Measurements from ENCODE around the gene TCF3. TPM values are rescaled to one million over a fixed set of nuclear protein-coding genes. Genes with fewer than 3 reads are reported as not detected.

The TCF3 gene
- total RNA-seq, 1 experiment from 2014 or later, result 91.5 TPM

DNA sequence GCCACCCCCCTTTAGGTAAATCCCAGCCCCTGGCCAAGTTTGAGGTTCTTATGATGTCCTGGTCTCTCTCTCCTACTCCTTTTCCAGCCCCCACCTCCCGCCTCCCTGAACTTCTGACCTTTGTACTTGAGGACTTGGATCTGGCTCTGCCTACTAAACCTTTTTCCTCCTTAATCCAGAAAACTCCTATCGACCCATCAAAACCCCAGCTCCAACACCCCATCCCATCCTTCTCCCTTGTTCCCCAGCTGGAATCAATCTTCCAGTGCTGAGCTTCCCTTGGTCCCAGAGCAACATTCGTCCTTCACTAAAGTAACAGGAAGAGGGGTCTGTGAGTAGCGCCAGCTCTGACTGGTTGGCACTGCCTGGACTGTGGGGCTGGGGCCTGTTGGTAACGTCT is 29.9 kb downstream of the TCF3 start:
- no peak overlapping the region for H3K4me2 ChIP-seq (ENCODE audit: low read depth, low read length, poor library complexity, severe bottlenecking)
- no peak overlapping the region for H3K27ac ChIP-seq (ENCODE audit: low read length)
- no peak for DNase-seq
- H3K36me3 ChIP-seq (ENCODE audit: insufficient read depth, low read length), result peaks cover 9% of the 10 kb centered on the region
- H4K20me1 ChIP-seq (ENCODE audit: insufficient read depth, low read depth, low read length), result peaks cover 21% of the 10 kb centered on the region
- H3K4me3 ChIP-seq (ENCODE audit: low read length), result no peak overlapping the region
- no peaks in the 10 kb centered on the region for H3K9me2 ChIP-seq (replicated peaks; ENCODE audit: insufficient read depth, low read length)
- no peak overlapping the region for H3K9ac ChIP-seq (ENCODE audit: low read length)
- H2AFZ ChIP-seq (ENCODE audit: low read length), result no peak overlapping the region
- peaks cover 60% of the 10 kb centered on the region for H3K4me1 ChIP-seq (ENCODE audit: low read length)
- no peaks in the 10 kb centered on the region for H3K9me3 ChIP-seq (ENCODE audit: low read length)
- peaks cover 4% of the 10 kb centered on the region; the same call in 1 of the 2 replicates for H3K79me2 ChIP-seq (ENCODE audit: low read length)
- no peaks in the 10 kb centered on the region for H3K27me3 ChIP-seq (ENCODE audit: low read length)

DNA sequence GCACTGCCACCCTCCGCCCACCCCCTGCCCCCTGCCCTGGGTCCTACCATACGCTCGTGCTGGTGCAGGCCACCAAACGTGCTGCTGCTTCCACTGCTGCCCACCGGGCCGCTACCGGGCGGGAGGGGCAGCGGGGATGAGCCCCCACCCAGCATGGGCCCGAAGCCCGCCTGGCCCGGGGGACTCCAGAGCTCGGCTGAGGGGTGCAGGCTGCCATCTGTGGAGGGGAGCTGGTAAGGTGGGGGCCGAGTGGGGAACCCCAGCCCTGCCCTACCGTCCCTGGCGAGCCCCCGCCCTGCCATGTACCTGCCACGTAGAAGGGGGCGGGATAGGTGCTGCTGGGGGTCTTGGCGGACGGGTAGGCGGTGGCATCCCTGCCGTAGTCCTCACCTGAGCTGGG is 30.4 kb downstream of the TCF3 start:
- Histone ChIP-seq H3K79me2 (ENCODE audit: low read length) (peaks cover 4% of the 10 kb centered on the region; the same call in 1 of the 2 replicates), H3K4me1 (ENCODE audit: low read length) (peaks cover 66% of the 10 kb centered on the region), H3K9ac (ENCODE audit: low read length) (no peak overlapping the region), H3K9me3 (ENCODE audit: low read length) (no peaks in the 10 kb centered on the region), H4K20me1 (ENCODE audit: insufficient read depth, low read depth, low read length) (peaks cover 22% of the 10 kb centered on the region), H2AFZ (ENCODE audit: low read length) (no peak overlapping the region), H3K36me3 (ENCODE audit: insufficient read depth, low read length) (peaks cover 9% of the 10 kb centered on the region), H3K9me2 (replicated peaks; ENCODE audit: insufficient read depth, low read length) (no peaks in the 10 kb centered on the region), H3K4me2 (ENCODE audit: low read depth, low read length, poor library complexity, severe bottlenecking) (no peak overlapping the region), H3K27me3 (ENCODE audit: low read length) (no peaks in the 10 kb centered on the region), H3K4me3 (ENCODE audit: low read length) (no peak overlapping the region), H3K27ac (ENCODE audit: low read length) (no peak overlapping the region)
- DNase-seq, result no peak

DNA sequence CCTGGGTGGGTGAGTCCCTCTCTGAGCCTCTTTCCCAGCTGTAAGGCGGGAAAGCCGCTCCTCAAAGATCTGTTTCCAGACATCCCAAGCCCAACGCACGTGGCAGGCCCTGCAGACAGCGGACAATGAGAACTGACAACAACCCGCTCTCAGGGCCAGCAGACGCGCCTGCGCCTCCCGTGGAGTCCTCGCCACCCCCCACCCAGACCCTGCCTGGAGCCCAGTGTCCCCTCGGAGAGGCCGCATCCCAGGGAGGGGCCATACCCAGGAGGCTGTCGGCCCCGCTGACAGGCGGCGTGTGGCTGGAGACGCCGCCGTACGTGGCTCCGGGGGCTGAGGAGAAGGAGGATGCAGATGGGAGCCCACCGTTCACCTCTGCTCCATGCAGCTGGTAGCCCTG is 30.8 kb downstream of the TCF3 start:
- Histone ChIP-seq H3K9me3 (ENCODE audit: low read length) (no peaks in the 10 kb centered on the region), H3K27ac (ENCODE audit: low read length) (peak overlapping the region; percentile 49), H3K36me3 (ENCODE audit: insufficient read depth, low read length) (peaks cover 11% of the 10 kb centered on the region), H3K27me3 (ENCODE audit: low read length) (no peaks in the 10 kb centered on the region), H4K20me1 (ENCODE audit: insufficient read depth, low read depth, low read length) (peaks cover 22% of the 10 kb centered on the region), H3K4me1 (ENCODE audit: low read length) (peaks cover 70% of the 10 kb centered on the region), H3K9me2 (replicated peaks; ENCODE audit: insufficient read depth, low read length) (no peaks in the 10 kb centered on the region), H3K4me3 (ENCODE audit: low read length) (no peak overlapping the region), H3K79me2 (ENCODE audit: low read length) (peaks cover 6% of the 10 kb centered on the region; the same call in 1 of the 2 replicates), H3K9ac (ENCODE audit: low read length) (0 out of 2 replicates have a peak overlapping the region, but pooled peaks have one; percentile 8), H2AFZ (ENCODE audit: low read length) (no peak overlapping the region), H3K4me2 (ENCODE audit: low read depth, low read length, poor library complexity, severe bottlenecking) (no peak overlapping the region)
- no peak for DNase-seq

DNA sequence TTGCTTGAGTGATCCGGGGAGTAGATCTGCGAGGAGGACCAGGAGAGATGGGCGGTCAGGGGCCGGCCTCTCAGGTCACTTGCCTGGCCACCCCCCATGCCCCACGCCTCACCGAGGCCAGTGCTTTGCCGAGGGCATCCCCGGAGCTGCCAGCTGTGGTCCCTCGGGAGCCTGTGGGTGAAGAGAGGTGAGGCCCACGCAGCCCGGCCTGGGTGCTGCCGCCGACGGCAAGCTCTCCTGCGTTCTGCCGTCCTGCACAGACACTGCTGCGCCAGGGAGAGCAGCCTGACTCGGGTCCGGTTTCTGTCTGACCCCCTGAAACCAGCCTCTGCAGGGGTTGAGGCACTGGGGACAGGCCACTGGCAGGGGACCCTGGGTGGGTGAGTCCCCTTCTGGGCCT is 31.4 kb downstream of the TCF3 start:
- DNase-seq, result no peak
- Histone ChIP-seq H2AFZ (ENCODE audit: low read length) (no peak overlapping the region), H3K4me3 (ENCODE audit: low read length) (no peak overlapping the region), H3K27ac (ENCODE audit: low read length) (peak overlapping the region; percentile 49), H3K9me3 (ENCODE audit: low read length) (no peaks in the 10 kb centered on the region), H3K4me2 (ENCODE audit: low read depth, low read length, poor library complexity, severe bottlenecking) (no peak overlapping the region), H3K27me3 (ENCODE audit: low read length) (no peaks in the 10 kb centered on the region), H4K20me1 (ENCODE audit: insufficient read depth, low read depth, low read length) (peaks cover 22% of the 10 kb centered on the region), H3K9me2 (replicated peaks; ENCODE audit: insufficient read depth, low read length) (no peaks in the 10 kb centered on the region), H3K36me3 (ENCODE audit: insufficient read depth, low read length) (peaks cover 13% of the 10 kb centered on the region), H3K4me1 (ENCODE audit: low read length) (peaks cover 72% of the 10 kb centered on the region), H3K9ac (ENCODE audit: low read length) (0 out of 2 replicates have a peak overlapping the region, but pooled peaks have one; percentile 8), H3K79me2 (ENCODE audit: low read length) (peaks cover 7% of the 10 kb centered on the region; the same call in 1 of the 2 replicates)

DNA sequence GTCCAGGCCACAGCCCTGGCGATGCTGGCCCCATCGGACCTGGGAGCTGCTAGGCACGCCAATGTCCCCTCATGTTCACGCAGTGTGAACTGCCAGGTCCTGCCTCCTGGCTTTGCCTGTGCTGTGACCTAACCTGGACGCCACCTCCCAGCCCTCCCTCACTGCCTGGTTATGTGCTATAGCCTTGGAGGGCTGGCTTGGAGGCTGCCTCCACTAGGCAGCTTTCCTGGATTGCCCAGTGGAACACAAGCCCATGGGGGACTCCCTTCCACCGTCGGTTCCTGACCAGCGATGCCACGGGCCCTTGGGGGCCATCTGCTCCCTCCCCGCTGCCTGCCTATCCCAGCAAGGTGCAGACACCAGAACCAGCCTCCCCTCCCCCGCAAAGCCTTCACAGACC is 31.9 kb downstream of the TCF3 start:
- Histone ChIP-seq H3K9ac (ENCODE audit: low read length) (no peak overlapping the region), H3K4me2 (ENCODE audit: low read depth, low read length, poor library complexity, severe bottlenecking) (no peak overlapping the region), H2AFZ (ENCODE audit: low read length) (no peak overlapping the region), H3K9me2 (replicated peaks; ENCODE audit: insufficient read depth, low read length) (no peaks in the 10 kb centered on the region), H3K27ac (ENCODE audit: low read length) (peak overlapping the region; percentile 49), H4K20me1 (ENCODE audit: insufficient read depth, low read depth, low read length) (peaks cover 22% of the 10 kb centered on the region), H3K79me2 (ENCODE audit: low read length) (peaks cover 12% of the 10 kb centered on the region), H3K9me3 (ENCODE audit: low read length) (no peaks in the 10 kb centered on the region), H3K4me3 (ENCODE audit: low read length) (no peak overlapping the region), H3K4me1 (ENCODE audit: low read length) (peaks cover 72% of the 10 kb centered on the region), H3K36me3 (ENCODE audit: insufficient read depth, low read length) (peaks cover 18% of the 10 kb centered on the region), H3K27me3 (ENCODE audit: low read length) (no peaks in the 10 kb centered on the region)
- no peak for DNase-seq

DNA sequence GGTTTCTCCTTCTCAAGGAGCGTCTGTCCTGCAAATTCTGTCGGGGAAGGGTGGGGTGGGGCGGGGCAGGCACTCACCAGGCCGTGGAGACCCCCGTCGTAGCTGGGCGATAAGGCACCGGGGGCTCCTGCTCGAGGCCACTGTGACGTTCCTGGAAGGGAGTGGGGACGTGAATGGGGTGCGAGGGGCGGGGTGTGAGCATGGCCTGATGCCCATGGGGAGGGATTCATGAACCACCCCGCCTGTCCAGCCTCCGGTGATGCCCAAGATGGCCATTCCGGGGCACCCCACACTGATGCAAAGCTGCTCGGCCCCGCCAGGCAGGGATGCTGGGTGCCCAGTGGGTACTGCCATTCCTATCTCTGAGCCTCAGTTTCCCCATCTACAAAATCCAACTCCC is 32.7 kb downstream of the TCF3 start:
- H3K9ac ChIP-seq (ENCODE audit: low read length), result no peak overlapping the region
- no peaks in the 10 kb centered on the region for H3K27me3 ChIP-seq (ENCODE audit: low read length)
- no peaks in the 10 kb centered on the region for H3K9me3 ChIP-seq (ENCODE audit: low read length)
- H3K9me2 ChIP-seq (replicated peaks; ENCODE audit: insufficient read depth, low read length), result no peaks in the 10 kb centered on the region
- H2AFZ ChIP-seq (ENCODE audit: low read length), result no peak overlapping the region
- no peak for DNase-seq
- peaks cover 72% of the 10 kb centered on the region for H3K4me1 ChIP-seq (ENCODE audit: low read length)
- H3K79me2 ChIP-seq (ENCODE audit: low read length), result peaks cover 12% of the 10 kb centered on the region
- H3K4me3 ChIP-seq (ENCODE audit: low read length), result no peak overlapping the region
- peaks cover 19% of the 10 kb centered on the region for H3K36me3 ChIP-seq (ENCODE audit: insufficient read depth, low read length)
- H3K27ac ChIP-seq (ENCODE audit: low read length), result no peak overlapping the region
- H3K4me2 ChIP-seq (ENCODE audit: low read depth, low read length, poor library complexity, severe bottlenecking), result no peak overlapping the region
- H4K20me1 ChIP-seq (ENCODE audit: insufficient read depth, low read depth, low read length), result peaks cover 22% of the 10 kb centered on the region

DNA sequence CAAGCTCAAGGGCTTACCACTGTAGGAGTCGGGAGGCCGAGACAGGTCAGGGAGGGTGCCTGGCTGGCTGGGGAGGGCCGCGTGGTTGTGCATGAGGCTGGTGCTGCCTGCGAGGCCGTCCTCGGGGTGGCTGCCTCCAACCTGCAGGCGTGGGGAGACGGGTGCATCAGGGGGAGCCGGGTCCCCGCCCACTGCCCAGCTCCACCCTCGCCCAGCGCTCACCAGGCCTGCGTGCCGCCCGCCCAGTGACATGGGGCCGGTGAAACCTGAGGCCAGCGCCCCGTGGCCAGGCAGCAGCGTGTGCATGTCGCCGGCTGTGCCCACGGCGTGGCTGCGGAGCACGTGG is 33.3 kb downstream of the TCF3 start:
- no peak overlapping the region for H3K27ac ChIP-seq (ENCODE audit: low read length)
- H3K9me3 ChIP-seq (ENCODE audit: low read length), result no peaks in the 10 kb centered on the region
- no peak overlapping the region for H3K9ac ChIP-seq (ENCODE audit: low read length)
- H2AFZ ChIP-seq (ENCODE audit: low read length), result no peak overlapping the region
- no peaks in the 10 kb centered on the region for H3K9me2 ChIP-seq (replicated peaks; ENCODE audit: insufficient read depth, low read length)
- peaks cover 22% of the 10 kb centered on the region for H3K36me3 ChIP-seq (ENCODE audit: insufficient read depth, low read length)
- peaks cover 12% of the 10 kb centered on the region for H3K79me2 ChIP-seq (ENCODE audit: low read length)
- peaks cover 72% of the 10 kb centered on the region for H3K4me1 ChIP-seq (ENCODE audit: low read length)
- peaks cover 22% of the 10 kb centered on the region for H4K20me1 ChIP-seq (ENCODE audit: insufficient read depth, low read depth, low read length)
- H3K4me3 ChIP-seq (ENCODE audit: low read length), result no peak overlapping the region
- no peak for DNase-seq
- H3K27me3 ChIP-seq (ENCODE audit: low read length), result no peaks in the 10 kb centered on the region
- no peak overlapping the region for H3K4me2 ChIP-seq (ENCODE audit: low read depth, low read length, poor library complexity, severe bottlenecking)

DNA sequence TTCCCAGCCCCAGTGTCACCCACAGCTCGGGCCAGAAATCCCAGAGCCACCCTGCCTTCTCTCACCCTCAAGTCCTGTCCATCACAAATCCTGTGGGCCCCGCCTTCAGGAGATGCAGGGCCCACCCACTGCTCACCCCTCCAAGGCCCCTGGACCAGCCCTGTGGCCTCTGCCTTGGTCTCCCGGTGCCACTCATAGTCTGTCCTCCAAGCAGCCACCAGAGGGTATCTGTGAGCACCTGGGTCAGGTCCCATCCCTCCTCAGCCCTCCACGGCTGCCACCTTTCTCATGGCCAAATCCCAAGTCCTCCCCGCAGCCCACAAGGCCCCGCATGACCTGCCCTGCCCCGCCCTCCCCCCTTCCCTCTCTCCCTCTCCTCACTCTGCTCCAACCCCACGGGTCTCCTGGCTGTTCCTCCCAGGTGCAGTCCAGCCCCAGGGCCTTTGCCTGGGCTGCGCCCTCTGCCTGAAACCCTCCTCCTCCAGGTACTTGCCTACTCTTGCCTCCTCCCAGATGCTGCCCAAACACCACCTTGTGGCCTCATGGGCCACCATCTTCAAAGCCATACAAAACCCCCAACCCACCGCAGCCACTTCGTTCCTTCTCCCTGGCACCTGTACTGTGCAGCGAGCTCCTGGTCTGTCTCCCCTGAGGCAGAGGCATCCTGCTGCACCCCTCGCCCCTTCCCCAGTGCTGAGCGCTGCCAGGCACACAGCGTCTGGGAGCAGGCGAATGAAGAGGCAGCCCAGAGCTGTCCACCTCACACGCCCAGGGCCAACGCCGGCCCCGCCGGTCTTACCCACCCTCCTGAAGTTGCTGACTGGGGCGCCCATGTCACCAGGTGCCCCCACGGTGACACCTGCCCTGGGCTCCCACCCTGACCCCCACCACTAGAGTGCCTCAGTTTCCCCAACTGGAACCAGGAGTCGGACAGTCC is 34.0 kb downstream of the TCF3 start:
- Histone ChIP-seq H3K27ac (ENCODE audit: low read length) (peak overlapping the region; percentile 60), H3K9ac (ENCODE audit: low read length) (peak overlapping the region; percentile 44; the same call in 1 of the 2 replicates), H2AFZ (ENCODE audit: low read length) (no peak overlapping the region), H3K4me1 (ENCODE audit: low read length) (peaks cover 68% of the 10 kb centered on the region), H3K79me2 (ENCODE audit: low read length) (peaks cover 12% of the 10 kb centered on the region), H3K9me2 (replicated peaks; ENCODE audit: insufficient read depth, low read length) (no peaks in the 10 kb centered on the region), H4K20me1 (ENCODE audit: insufficient read depth, low read depth, low read length) (peaks cover 22% of the 10 kb centered on the region), H3K4me3 (ENCODE audit: low read length) (no peak overlapping the region), H3K36me3 (ENCODE audit: insufficient read depth, low read length) (peaks cover 18% of the 10 kb centered on the region), H3K27me3 (ENCODE audit: low read length) (no peaks in the 10 kb centered on the region), H3K9me3 (ENCODE audit: low read length) (no peaks in the 10 kb centered on the region), H3K4me2 (ENCODE audit: low read depth, low read length, poor library complexity, severe bottlenecking) (peak overlapping the region; percentile 38)
- peak; percentile 81 for DNase-seq

Data from Karpas-422 (cell line).